ENCODE results near the gene MRPS2. TPM values are rescaled to one million over a fixed set of nuclear protein-coding genes. Genes with fewer than 3 reads are reported as not detected.
"Not testable (repeated sequence)": the region's sequence is repeated elsewhere in the genome, so short reads cannot be mapped to it uniquely, and the experiment has no call there.

MRPS2 gene
- total RNA-seq (10 to 100 TPM; 37.5 to 52.0 (median 47.8) TPM), polyA plus RNA-seq (10 to 100 TPM; 28.6 to 82.9 TPM)
- long read RNA-seq, donor 1, transcript MRPS2-201 (4 exons, 1,510 nt) = major isoform, 51 of 61 reads
- long read RNA-seq, donor 1, partial matches to known transcripts = 9 of 61 reads
- long read RNA-seq, donor 1, other reads (novel, unspliced or antisense) = 0 of 61 reads
- long read RNA-seq, donor 2, transcript MRPS2-201 (4 exons, 1,510 nt) = major isoform, 53 of 68 reads
- long read RNA-seq, donor 2, partial matches to known transcripts = 3 of 68 reads
- long read RNA-seq, donor 2, other reads (novel, unspliced or antisense) = 12 of 68 reads
- long read RNA-seq, donor 3, transcript MRPS2-201 (4 exons, 1,510 nt) = major isoform, 109 of 123 reads
- long read RNA-seq, donor 3, transcript MRPS2-203 (3 exons, 810 nt) = minor isoform, 5 of 123 reads
- long read RNA-seq, donor 3, partial matches to known transcripts = 1 of 123 reads
- long read RNA-seq, donor 3, other reads (novel, unspliced or antisense) = 7 of 123 reads

DNA sequence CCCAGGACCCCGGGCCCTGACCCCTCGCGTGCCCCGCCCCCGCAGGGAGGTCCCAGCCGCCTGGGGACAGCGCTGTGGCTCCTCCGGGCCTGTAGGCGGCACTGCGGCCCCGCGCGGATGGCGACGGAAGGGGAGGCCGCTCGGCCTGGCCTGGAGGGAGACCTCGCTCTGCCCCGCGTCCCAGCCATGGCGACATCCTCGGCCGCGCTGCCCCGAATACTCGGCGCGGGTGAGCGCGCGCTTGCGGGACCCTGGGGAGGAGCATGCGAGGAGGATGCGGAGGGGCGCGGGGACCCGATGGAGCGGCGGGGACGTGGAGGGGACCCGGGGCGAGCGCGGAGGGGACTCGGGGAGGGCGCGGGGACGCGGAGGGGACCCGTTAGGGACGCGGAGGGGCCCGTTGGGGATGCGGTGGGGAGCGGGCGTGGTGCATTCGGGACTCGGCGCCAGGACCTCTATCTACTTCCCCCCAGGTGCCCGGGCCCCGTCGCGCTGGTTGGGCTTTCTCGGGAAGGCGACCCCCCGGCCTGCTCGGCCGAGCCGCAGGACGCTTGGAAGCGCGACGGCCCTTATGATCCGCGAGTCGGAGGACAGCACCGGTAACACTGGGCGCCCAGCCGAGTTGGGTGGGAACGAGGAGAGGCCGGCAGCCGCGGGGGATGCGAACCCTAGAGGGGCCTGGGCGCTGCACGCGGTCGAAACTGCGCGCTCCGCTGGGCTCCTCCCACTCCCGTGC is at the start of gene MRPS2:
MRPS2 (plus strand) TSS at position 158 of the 736 bp plus-strand sequence; CDS start at position 187, 29 bp downstream.
- Histone ChIP-seq H3K27ac (peak within 1 kb of the TSS; percentile 57 to 92 (median 82)), H3K4me1 (peaks cover 11 to 36% (median 24%) of the 10 kb centered on the region in 9 donors), H3K36me3 (peaks cover 0 to 36% (median 10%) of the 10 kb centered on the region in 9 donors), H3K4me3 (peak within 1 kb of the TSS; percentile 83 to 99 (median 94)), H3K27me3 (no peaks in the 10 kb centered on the region), H3K9me3 (no peaks in the 10 kb centered on the region)
- intact Hi-C loops (cut with DNase I) = no loop called here
- TF ChIP-seq, protein P1, sequence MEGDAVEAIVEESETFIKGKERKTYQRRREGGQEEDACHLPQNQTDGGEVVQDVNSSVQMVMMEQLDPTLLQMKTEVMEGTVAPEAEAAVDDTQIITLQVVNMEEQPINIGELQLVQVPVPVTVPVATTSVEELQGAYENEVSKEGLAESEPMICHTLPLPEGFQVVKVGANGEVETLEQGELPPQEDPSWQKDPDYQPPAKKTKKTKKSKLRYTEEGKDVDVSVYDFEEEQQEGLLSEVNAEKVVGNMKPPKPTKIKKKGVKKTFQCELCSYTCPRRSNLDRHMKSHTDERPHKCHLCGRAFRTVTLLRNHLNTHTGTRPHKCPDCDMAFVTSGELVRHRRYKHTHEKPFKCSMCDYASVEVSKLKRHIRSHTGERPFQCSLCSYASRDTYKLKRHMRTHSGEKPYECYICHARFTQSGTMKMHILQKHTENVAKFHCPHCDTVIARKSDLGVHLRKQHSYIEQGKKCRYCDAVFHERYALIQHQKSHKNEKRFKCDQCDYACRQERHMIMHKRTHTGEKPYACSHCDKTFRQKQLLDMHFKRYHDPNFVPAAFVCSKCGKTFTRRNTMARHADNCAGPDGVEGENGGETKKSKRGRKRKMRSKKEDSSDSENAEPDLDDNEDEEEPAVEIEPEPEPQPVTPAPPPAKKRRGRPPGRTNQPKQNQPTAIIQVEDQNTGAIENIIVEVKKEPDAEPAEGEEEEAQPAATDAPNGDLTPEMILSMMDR (IDR thresholded peaks at IDR 0.05) = peak; percentile 79 to 98 (median 94)
- ATAC-seq (peak; percentile 93 to 98 (median 96)), DNase-seq (peak; percentile 87 to 89)
- WGBS, 2 donors = 1% methylated on average over 76 to 92 of the region's 92 CpGs

DNA sequence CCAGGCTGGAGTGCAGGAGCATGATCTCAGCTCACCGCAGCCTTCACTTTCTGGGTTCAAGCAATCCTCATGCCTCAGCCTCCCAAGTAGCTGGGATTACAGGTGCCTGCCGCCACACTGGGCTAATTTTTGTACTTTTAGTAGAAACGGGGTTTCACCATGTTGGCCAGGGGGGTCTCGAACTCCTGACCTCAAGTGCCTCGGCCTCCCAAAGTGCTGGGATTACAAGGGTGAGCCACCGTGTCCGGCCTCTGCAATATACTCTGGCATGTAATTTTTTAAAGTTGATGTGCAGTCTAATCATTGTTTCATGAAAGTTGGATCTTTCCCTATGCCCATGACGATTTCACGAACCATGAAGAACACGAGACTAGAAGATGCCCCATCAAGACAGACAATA is 49.5 kb upstream of the MRPS2 start:
- intact Hi-C loops (cut with DNase I) = no loop called here
- Histone ChIP-seq H3K27ac (no peak overlapping the region), H3K4me1 (no peaks in the 10 kb centered on the region), H3K27me3 (peaks cover 0 to 30% (median 7%) of the 10 kb centered on the region in 7 donors), H3K9me3 (peaks cover 0 to 16% (median 0%) of the 10 kb centered on the region in 11 donors), H3K4me3 (no peak overlapping the region), H3K36me3 (no peaks in the 10 kb centered on the region)
- WGBS, 2 donors = 92% methylated on average over 10 of the region's 10 CpGs
- ATAC-seq (no peak), DNase-seq (no peak)
- TF ChIP-seq, protein P1 (IDR thresholded peaks at IDR 0.05) = no peak

DNA sequence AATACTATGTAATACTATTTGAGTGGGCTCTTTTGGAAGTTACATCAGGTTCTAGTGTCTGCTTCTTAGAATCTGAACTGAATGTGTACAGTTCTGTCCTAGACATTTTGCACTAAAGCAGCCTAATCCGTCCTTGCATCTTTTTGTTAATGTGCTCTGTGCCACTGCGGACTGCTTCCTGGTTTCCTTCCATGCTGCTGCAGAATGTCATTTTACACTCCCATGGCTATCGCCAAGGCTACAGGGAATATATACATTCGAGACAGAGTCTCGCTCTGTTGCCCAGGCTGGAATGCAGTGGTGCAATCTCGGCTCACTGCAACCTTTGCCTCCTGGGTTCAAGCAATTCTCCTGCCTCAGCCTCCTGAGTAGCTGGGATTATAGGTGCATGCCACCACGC is 48.6 kb upstream of the MRPS2 start:
- H3K4me1 ChIP-seq; H3K27ac ChIP-seq; DNase-seq; ATAC-seq; H3K4me3 ChIP-seq; H3K36me3 ChIP-seq; intact Hi-C loops (cut with DNase I): not testable (repeated sequence)
- Histone ChIP-seq H3K27me3 (peaks cover 0 to 35% (median 7%) of the 10 kb centered on the region in 7 donors), H3K9me3 (peaks cover 0 to 16% (median 0%) of the 10 kb centered on the region in 11 donors)
- 75 to 80% methylated on average over 7 of the region's 7 CpGs for WGBS, 2 donors

DNA sequence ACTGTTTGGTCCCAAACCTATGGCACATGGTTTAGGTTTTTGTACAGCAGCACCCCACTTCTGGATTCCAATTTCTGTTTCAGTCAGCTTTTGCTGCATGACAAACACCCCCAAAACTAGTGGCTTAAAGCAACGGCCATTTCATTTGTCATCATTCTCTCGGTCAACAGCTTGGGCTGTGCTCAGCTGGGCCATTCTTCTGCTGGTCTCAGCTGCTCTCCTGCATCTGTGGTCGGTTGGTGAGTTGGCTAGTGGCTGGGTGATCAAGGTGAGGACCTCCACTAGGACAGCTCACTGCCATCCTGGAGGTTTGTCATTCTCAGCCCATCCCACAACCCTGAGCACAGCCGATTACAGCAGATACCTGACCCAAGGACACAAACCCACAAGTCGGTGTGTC is 45.7 kb upstream of the MRPS2 start:
- Histone ChIP-seq H3K27me3 (peaks cover 0 to 36% (median 11%) of the 10 kb centered on the region in 7 donors), H3K4me1 (no peaks in the 10 kb centered on the region), H3K4me3 (no peak overlapping the region), H3K27ac (no peak overlapping the region), H3K36me3 (no peaks in the 10 kb centered on the region), H3K9me3 (peaks cover 0 to 16% (median 0%) of the 10 kb centered on the region in 11 donors)
- DNase-seq = no peak
- WGBS, 2 donors = 90% methylated on average over 5 of the region's 5 CpGs
- intact Hi-C loops (cut with DNase I) = no loop called here
- TF ChIP-seq, protein P1 (IDR thresholded peaks at IDR 0.05) = no peak
- no peak for ATAC-seq

Data from heart right ventricle (tissue), 16 donors.